Breast epithelium (tissue), 4 donors: ENCODE results near the gene AKR1A1. TPM values are rescaled to one million over a fixed set of nuclear protein-coding genes. Genes with fewer than 3 reads are reported as not detected.
A peak's percentile ranks its signal among the peaks of the same experiment; 100 is the strongest.

Experiments
- DNase-seq, 2 donors: peaks; one replicate each; pipeline ENCODE4 v3.0.0-alpha.2; 2019; ENCODE audit warnings: low spot score in 2 of 2
- H3K27ac ChIP-seq, 2 donors: fragments of 200-600 bp; sonication (generic) in 1 of 2; one replicate each; pipeline ENCODE4 v1.5.1; 2016 to 2019; ENCODE audit warnings: mild to moderate bottlenecking in 1 of 2
- H3K27me3 ChIP-seq, 2 donors: fragments of 200-600 bp; sonication (generic) in 1 of 2; one replicate each; pipeline versions ENCODE4 v1.5.1 to v1.6.0; 2017 to 2019; ENCODE audit warnings: control low read depth in 1 of 2, mild to moderate bottlenecking in 1 of 2
- H3K36me3 ChIP-seq: fragments of 200-600 bp; one replicate; pipeline ENCODE4 v1.5.1; 2019
- H3K4me1 ChIP-seq, 2 donors: fragments of 200-600 bp; sonication (generic); one replicate each; pipeline ENCODE4 v1.5.1; 2016 to 2019; ENCODE audit warnings: control low read depth in 1 of 2
- H3K4me3 ChIP-seq, 3 donors: fragments of 200-600 bp; sonication (generic); 1 replicate in 2 of 3; 2 replicates in 1 of 3; pipeline ENCODE4 v1.5.1; 2016 to 2019; ENCODE audit warnings: mild to moderate bottlenecking in 3 of 3, moderate library complexity in 2 of 3
- H3K9me3 ChIP-seq, 2 donors: fragments of 200-600 bp; sonication (generic) in 1 of 2; one replicate each; pipeline ENCODE4 v1.5.1; 2016 to 2019; ENCODE audit warnings: control low read depth in 1 of 2
- CTCF ChIP-seq, 3 donors: fragments of 450-650 bp; IDR thresholded peaks; one replicate each; pipeline ENCODE4 v1.5.1; 2016 to 2017; ENCODE audit warnings: antibody characterized with exemption in 3 of 3, mild to moderate bottlenecking in 3 of 3, moderate library complexity in 3 of 3
- POLR2A ChIP-seq: fragments of 450-650 bp; IDR thresholded peaks from one replicate; pipeline ENCODE4 v1.6.1; 2016; ENCODE audit warnings: antibody characterized with exemption, mild to moderate bottlenecking, moderate library complexity
- POLR2AphosphoS5 ChIP-seq, 3 donors: sonication (generic); formaldehyde crosslinking; IDR thresholded peaks; one replicate each; pipeline ENCODE4 v1.6.1; 2017; ENCODE audit warnings: antibody characterized with exemption in 3 of 3
- intact Hi-C: fragments of 100-400 bp; cut with DNase I; formaldehyde crosslinking; loops from one replicate; pipeline ENCODE4 v1.15.1; 2023; ENCODE audit warnings: low total_unique reads
- total RNA-seq, 3 donors: library from RNA; depleted of rRNA; stranded (reverse); fragments of >200 nt; gene quantifications; one replicate each; pipeline ENCODE4 v1.1.0, GENCODE V29; 2016

AKR1A1 gene
- total RNA-seq, 3 donors from 2014 or later: 85.5 to 96.0 (median 89.4) TPM

- H3K4me3 ChIP-seq: no peak overlapping the region
- DNase-seq: no peak
- peaks cover 0 to 3% of the 10 kb centered on the region in 2 donors for H3K4me1 ChIP-seq
- TF ChIP-seq CTCF (IDR thresholded peaks at IDR 0.05): no peak
- TF ChIP-seq POLR2AphosphoS5 (IDR thresholded peaks at IDR 0.05): no peak
- TF ChIP-seq POLR2A: no peak
- H3K9me3 ChIP-seq: no peaks in the 10 kb centered on the region
- no peaks in the 10 kb centered on the region for H3K36me3 ChIP-seq
- H3K27ac ChIP-seq: no peak overlapping the region
- H3K27me3 ChIP-seq: no peaks in the 10 kb centered on the region
- intact Hi-C loops: no loop called here
Observed at GRCh38 chr1:45610589-45611226, 60.1 kb downstream of the AKR1A1 start.

GRCh38 chr1:45612941-45613579 lies 62.4 kb downstream of the AKR1A1 start:
- Histone ChIP-seq H3K27me3 (no peaks in the 10 kb centered on the region), H3K9me3 (no peaks in the 10 kb centered on the region), H3K4me3 (no peak overlapping the region), H3K27ac (no peak overlapping the region), H3K4me1 (peaks cover 0 to 3% of the 10 kb centered on the region in 2 donors), H3K36me3 (peaks cover 3% of the 10 kb centered on the region)
- no peak for DNase-seq
- intact Hi-C loops: no loop called here
- TF ChIP-seq POLR2A: no peak
- no peak for TF ChIP-seq CTCF (IDR thresholded peaks at IDR 0.05)
- no peak for TF ChIP-seq POLR2AphosphoS5 (IDR thresholded peaks at IDR 0.05)

- DNase-seq: no peak
- intact Hi-C loops: no loop called here
- Histone ChIP-seq H3K4me1 (no peaks in the 10 kb centered on the region), H3K4me3 (no peak overlapping the region), H3K36me3 (peaks cover 3% of the 10 kb centered on the region), H3K9me3 (no peaks in the 10 kb centered on the region), H3K27me3 (no peaks in the 10 kb centered on the region), H3K27ac (no peak overlapping the region)
- TF ChIP-seq POLR2A: no peak
- TF ChIP-seq POLR2AphosphoS5 (IDR thresholded peaks at IDR 0.05): no peak
- no peak for TF ChIP-seq CTCF (IDR thresholded peaks at IDR 0.05)
Observed at GRCh38 chr1:45615885-45616284, 65.3 kb downstream of the AKR1A1 start.

- H3K9me3 ChIP-seq: no peaks in the 10 kb centered on the region
- intact Hi-C loops: no loop called here
- H3K4me3 ChIP-seq: no peak overlapping the region
- H3K36me3 ChIP-seq: peaks cover 3% of the 10 kb centered on the region
- no peaks in the 10 kb centered on the region for H3K27me3 ChIP-seq
- DNase-seq: no peak
- peak overlapping the region in 1 of 2 donors; percentile 6 for H3K27ac ChIP-seq
- H3K4me1 ChIP-seq: no peaks in the 10 kb centered on the region
- TF ChIP-seq CTCF (IDR thresholded peaks at IDR 0.05) (no peak), POLR2AphosphoS5 (IDR thresholded peaks at IDR 0.05) (no peak), POLR2A (no peak)
Observed at GRCh38 chr1:45617618-45618017, 67.0 kb downstream of the AKR1A1 start.

GRCh38 chr1:45619149-45619921 lies 68.7 kb downstream of the AKR1A1 start:
- intact Hi-C loops: no loop called here
- TF ChIP-seq POLR2A: no peak
- TF ChIP-seq CTCF (IDR thresholded peaks at IDR 0.05): no peak
- no peak for TF ChIP-seq POLR2AphosphoS5 (IDR thresholded peaks at IDR 0.05)
- no peaks in the 10 kb centered on the region for H3K4me1 ChIP-seq
- DNase-seq: no peak
- peak overlapping the region; percentile 58 to 69 for H3K27ac ChIP-seq
- no peaks in the 10 kb centered on the region for H3K27me3 ChIP-seq
- H3K4me3 ChIP-seq: no peak overlapping the region
- no peaks in the 10 kb centered on the region for H3K9me3 ChIP-seq
- H3K36me3 ChIP-seq: peaks cover 3% of the 10 kb centered on the region
